GM10847 (cell line): ENCODE data around the gene RNF214.

Experiments used
- POLR2A ChIP-seq: IDR thresholded peaks from 2 replicates; pipeline ENCODE4 v1.6.1; 2011; ENCODE audit not compliant: insufficient read length; ENCODE audit errors: extremely low read depth

RNF214 gene

GRCh38 chr11:117334896-117335295 lies 102.4 kb downstream of the RNF214 start:
- TF ChIP-seq POLR2A = no peak

- no peak for TF ChIP-seq POLR2A
Observed at GRCh38 chr11:117335399-117335798, 102.9 kb downstream of the RNF214 start.
